Mucosa of rectum (tissue), 2 donors: ENCODE data around the gene RNF157.

Experiments
- H3K27ac ChIP-seq, 2 donors: one replicate each; pipeline ENCODE4 v1.7.0; 2013; ENCODE audit warnings: inconsistent platforms in 2 of 2, low read depth in 2 of 2, low read length in 2 of 2
- H3K27me3 ChIP-seq, 2 donors: one replicate each; pipeline ENCODE4 v1.7.0; 2013; ENCODE audit warnings: low read length in 2 of 2; ENCODE audit not compliant: control insufficient read depth in 2 of 2, insufficient read depth in 2 of 2
- H3K36me3 ChIP-seq, 2 donors: one replicate each; pipeline ENCODE4 v1.7.0; 2013; ENCODE audit warnings: low read length in 2 of 2; ENCODE audit not compliant: control insufficient read depth in 2 of 2, insufficient read depth in 2 of 2
- H3K4me1 ChIP-seq, 2 donors: one replicate each; pipeline ENCODE4 v1.7.0; 2013; ENCODE audit warnings: low read length in 2 of 2, mild to moderate bottlenecking in 1 of 2; ENCODE audit not compliant: control insufficient read depth in 2 of 2, insufficient read depth in 2 of 2
- H3K4me3 ChIP-seq, 2 donors: one replicate each; pipeline ENCODE4 v1.7.0; 2013; ENCODE audit warnings: low read length in 2 of 2
- H3K9ac ChIP-seq, 2 donors: one replicate each; pipeline ENCODE4 v1.7.0; 2013; ENCODE audit warnings: low read length in 2 of 2, low read depth in 1 of 2, mild to moderate bottlenecking in 1 of 2
- H3K9me3 ChIP-seq, 2 donors: one replicate each; pipeline ENCODE4 v1.7.0; 2013; ENCODE audit warnings: low read length in 2 of 2; ENCODE audit not compliant: control insufficient read depth in 2 of 2
- donor health status: healthy.
- donor health status: Normal muscosa, but diverticular disease.

RNF157 gene

GRCh38 chr17:76176701-76177574, 63.4 kb downstream of the RNF157 start:
- H3K27me3 ChIP-seq = no peaks in the 10 kb centered on the region
- H3K27ac ChIP-seq = no peak overlapping the region
- H3K4me3 ChIP-seq = no peak overlapping the region
- H3K9me3 ChIP-seq = no peaks in the 10 kb centered on the region
- peaks cover 0 to 2% of the 10 kb centered on the region in 2 donors for H3K4me1 ChIP-seq
- no peaks in the 10 kb centered on the region for H3K36me3 ChIP-seq
- no peak overlapping the region for H3K9ac ChIP-seq

DNA sequence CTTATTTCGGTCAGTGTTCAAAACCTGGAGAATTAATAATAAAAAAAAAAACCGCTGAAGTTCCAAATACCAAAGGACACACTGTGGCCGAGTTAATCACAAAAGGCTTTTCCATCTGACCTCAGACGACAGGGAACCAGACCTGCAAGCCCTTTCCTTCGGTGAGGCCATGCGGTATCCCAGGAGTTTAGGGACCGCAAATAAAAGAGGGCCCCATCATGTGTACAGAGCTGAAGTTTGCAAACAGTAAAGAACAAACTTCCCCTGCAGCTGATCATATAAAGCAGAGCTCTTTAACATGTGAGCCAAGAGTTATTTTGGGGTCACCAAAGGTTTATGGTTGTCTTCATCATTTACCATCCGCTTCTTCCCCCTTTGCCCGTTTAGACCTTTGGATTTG, 66.3 kb downstream of the RNF157 start:
- Histone ChIP-seq H3K4me1 (no peaks in the 10 kb centered on the region), H3K27ac (no peak overlapping the region), H3K9ac (no peak overlapping the region)

GRCh38 chr17:76173474-76173873, 66.8 kb downstream of the RNF157 start:
- Histone ChIP-seq H3K27me3 (no peaks in the 10 kb centered on the region), H3K9ac (no peak overlapping the region), H3K4me3 (no peak overlapping the region), H3K9me3 (no peaks in the 10 kb centered on the region), H3K4me1 (no peaks in the 10 kb centered on the region), H3K27ac (no peak overlapping the region), H3K36me3 (peaks cover 0 to 3% of the 10 kb centered on the region in 2 donors)

More for the DNA sequence above, 66.3 kb downstream of the RNF157 start:
- H3K27me3 ChIP-seq = no peaks in the 10 kb centered on the region
- peaks cover 0 to 3% of the 10 kb centered on the region in 2 donors for H3K36me3 ChIP-seq
- no peaks in the 10 kb centered on the region for H3K9me3 ChIP-seq
- H3K4me3 ChIP-seq = no peak overlapping the region

GRCh38 chr17:76171706-76172105, 68.6 kb downstream of the RNF157 start:
- H3K4me1 ChIP-seq = no peaks in the 10 kb centered on the region
- H3K27ac ChIP-seq = no peak overlapping the region
- no peak overlapping the region for H3K4me3 ChIP-seq
- no peaks in the 10 kb centered on the region for H3K27me3 ChIP-seq
- H3K9ac ChIP-seq = no peak overlapping the region
- no peaks in the 10 kb centered on the region for H3K9me3 ChIP-seq
- H3K36me3 ChIP-seq = peaks cover 0 to 6% of the 10 kb centered on the region in 2 donors

DNA sequence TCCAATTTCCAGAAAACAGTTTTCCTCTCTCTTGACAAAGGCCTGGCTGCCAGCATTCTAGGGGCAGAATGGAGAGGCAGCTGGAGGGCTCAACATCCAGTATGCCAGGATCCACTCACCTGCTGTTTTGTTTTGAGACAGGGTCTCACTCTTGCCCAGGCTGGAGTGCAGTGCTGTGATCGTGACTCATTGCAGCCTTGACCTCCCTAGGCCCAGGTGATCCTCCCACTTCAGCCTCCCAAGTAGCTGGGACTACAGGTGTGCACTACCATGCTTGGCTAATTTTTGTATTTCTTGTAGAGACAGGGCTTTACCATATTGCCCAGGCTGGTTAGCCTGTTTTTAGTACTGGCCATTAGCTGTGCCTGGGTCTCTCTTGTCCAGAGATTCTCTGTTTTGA, 70.2 kb downstream of the RNF157 start:
- no peak overlapping the region for H3K9ac ChIP-seq
- no peaks in the 10 kb centered on the region for H3K4me1 ChIP-seq
- H3K4me3 ChIP-seq = no peak overlapping the region
- peaks cover 0 to 10% of the 10 kb centered on the region in 2 donors for H3K36me3 ChIP-seq
- H3K27ac ChIP-seq = no peak overlapping the region
- H3K27me3 ChIP-seq = no peaks in the 10 kb centered on the region
- H3K9me3 ChIP-seq = no peaks in the 10 kb centered on the region

DNA sequence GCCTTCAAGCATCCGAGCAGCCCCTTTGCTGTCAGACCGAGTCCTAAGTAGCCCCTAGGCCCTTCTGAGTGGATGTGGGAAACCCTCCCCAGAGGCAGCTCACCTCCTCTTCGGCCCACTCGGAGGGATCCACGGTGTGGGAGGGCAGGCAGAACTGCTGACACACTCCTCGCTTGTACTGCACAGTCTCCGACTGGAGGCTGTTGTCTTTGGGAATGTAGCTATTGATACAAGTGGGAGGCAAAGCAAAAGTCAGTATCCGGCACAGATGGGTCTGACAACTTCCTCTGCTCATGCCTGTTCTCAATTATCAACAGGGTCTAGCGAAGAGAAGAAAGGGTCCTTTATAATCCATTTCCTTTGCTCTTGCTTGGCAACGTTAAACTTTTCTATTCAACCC, 73.4 kb downstream of the RNF157 start:
- Histone ChIP-seq H3K9me3 (no peaks in the 10 kb centered on the region), H3K36me3 (peaks cover 0 to 10% of the 10 kb centered on the region in 2 donors), H3K27ac (no peak overlapping the region), H3K9ac (no peak overlapping the region), H3K4me1 (no peaks in the 10 kb centered on the region), H3K4me3 (no peak overlapping the region), H3K27me3 (no peaks in the 10 kb centered on the region)

DNA sequence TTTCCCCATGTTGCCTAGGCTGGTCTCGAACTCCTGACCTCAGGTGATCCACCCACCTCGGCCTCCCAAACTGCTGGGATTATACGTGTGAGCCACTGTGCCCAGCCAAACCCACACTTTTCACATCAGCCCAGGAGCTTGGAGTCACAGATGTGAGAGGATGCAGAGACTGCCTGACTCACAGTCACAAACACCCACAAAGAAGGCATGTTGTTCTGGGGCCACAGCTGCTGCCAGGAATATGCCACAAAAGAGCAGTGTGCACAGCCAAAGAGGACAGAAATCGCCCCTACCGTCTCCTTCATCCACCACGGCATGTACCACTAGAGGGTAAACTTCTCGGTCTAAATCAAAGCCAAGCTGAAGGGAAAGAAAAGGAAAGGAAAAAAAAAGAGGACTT, 74.1 kb downstream of the RNF157 start:
- Histone ChIP-seq H3K9me3 (no peaks in the 10 kb centered on the region), H3K27ac (no peak overlapping the region), H3K27me3 (no peaks in the 10 kb centered on the region), H3K9ac (no peak overlapping the region), H3K4me1 (no peaks in the 10 kb centered on the region), H3K4me3 (no peak overlapping the region), H3K36me3 (peaks cover 0 to 13% of the 10 kb centered on the region in 2 donors)

DNA sequence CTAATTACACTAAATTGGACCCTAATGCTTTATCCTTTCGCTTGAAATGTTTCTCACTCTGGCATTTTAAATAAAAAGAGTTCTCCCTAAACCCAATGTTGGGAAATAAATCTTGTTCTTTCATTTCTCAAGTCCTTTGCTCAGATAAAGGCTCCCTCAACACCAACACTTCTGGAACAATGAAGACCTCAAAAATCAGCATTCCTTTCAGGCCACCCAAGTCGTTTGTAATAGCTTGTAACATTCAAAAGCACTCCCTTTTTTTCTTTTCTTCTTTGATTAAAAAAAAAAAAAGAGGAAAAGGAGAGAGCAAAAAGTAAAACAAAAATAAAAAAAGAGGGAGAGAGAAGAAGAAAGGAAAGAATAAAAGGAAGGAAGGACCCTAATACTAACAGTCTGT, 76.0 kb downstream of the RNF157 start:
- H3K9me3 ChIP-seq = no peaks in the 10 kb centered on the region
- no peaks in the 10 kb centered on the region for H3K27me3 ChIP-seq
- no peak overlapping the region for H3K4me3 ChIP-seq
- H3K9ac ChIP-seq = no peak overlapping the region
- no peaks in the 10 kb centered on the region for H3K4me1 ChIP-seq
- H3K36me3 ChIP-seq = peaks cover 0 to 14% of the 10 kb centered on the region in 2 donors
- H3K27ac ChIP-seq = no peak overlapping the region

- Histone ChIP-seq H3K27me3 (no peaks in the 10 kb centered on the region), H3K9ac (no peak overlapping the region), H3K9me3 (no peaks in the 10 kb centered on the region), H3K4me3 (no peak overlapping the region), H3K27ac (no peak overlapping the region), H3K36me3 (peaks cover 0 to 16% of the 10 kb centered on the region in 2 donors), H3K4me1 (no peaks in the 10 kb centered on the region)
Measured at GRCh38 chr17:76163919-76164318, 76.4 kb downstream of the RNF157 start.

GRCh38 chr17:76161619-76162266, 78.5 kb downstream of the RNF157 start:
- no peak overlapping the region for H3K4me3 ChIP-seq
- no peaks in the 10 kb centered on the region for H3K27me3 ChIP-seq
- no peak overlapping the region for H3K27ac ChIP-seq
- no peak overlapping the region for H3K9ac ChIP-seq
- peaks cover 4 to 21% of the 10 kb centered on the region in 2 donors for H3K36me3 ChIP-seq
- no peaks in the 10 kb centered on the region for H3K9me3 ChIP-seq
- no peaks in the 10 kb centered on the region for H3K4me1 ChIP-seq
